GM21528 (cell line): ENCODE measurements around the gene IL11RA.

Source experiments
- ATAC-seq: cut with Tn5 transposase; IDR thresholded peaks from one replicate; pipeline ENCODE4 v1.9.1; 2021; ENCODE audit warnings: mild to moderate bottlenecking, moderate library complexity; ENCODE audit not compliant: unreplicated experiment, low FRiP score

The IL11RA gene

GRCh38 chr9:34651321-34651720 is 664 bp upstream of the IL11RA start:
- no peak for ATAC-seq

GRCh38 chr9:34652602-34653000 is 616 bp downstream of the IL11RA start:
- no peak for ATAC-seq

- ATAC-seq = no peak
Observed at GRCh38 chr9:34653151-34654072, 1.4 kb downstream of the IL11RA start.

GRCh38 chr9:34654323-34655051 is 2.5 kb downstream of the IL11RA start:
- no peak for ATAC-seq

- no peak for ATAC-seq
Observed at GRCh38 chr9:34655394-34655793, 3.4 kb downstream of the IL11RA start.

- no peak for ATAC-seq
Observed at GRCh38 chr9:34656992-34657391, 5.0 kb downstream of the IL11RA start.

- no peak for ATAC-seq
Observed at GRCh38 chr9:34658461-34658860, 6.5 kb downstream of the IL11RA start.

- ATAC-seq = no peak
Observed at GRCh38 chr9:34659592-34660253, 7.7 kb downstream of the IL11RA start.

GRCh38 chr9:34662526-34663302 is 10.7 kb downstream of the IL11RA start, which contains the start of gene CCL27:
Gene CCL27, minus strand, starts transcription at chr9:34662657. Its CDS starts 24 bp downstream, at chr9:34662633.
- no peak for ATAC-seq

GRCh38 chr9:34663303-34663605 is 11.3 kb downstream of the IL11RA start:
- no peak for ATAC-seq

GRCh38 chr9:34664281-34665066 is 12.5 kb downstream of the IL11RA start:
- ATAC-seq = peak; percentile 37

GRCh38 chr9:34665067-34665380 is 13.0 kb downstream of the IL11RA start:
- ATAC-seq = peak; percentile 27

- ATAC-seq = peak; percentile 59
Observed at GRCh38 chr9:34665381-34666250, 13.6 kb downstream of the IL11RA start.

GRCh38 chr9:34669809-34670562 is 18.0 kb downstream of the IL11RA start:
- no peak for ATAC-seq

GRCh38 chr9:34671307-34671706 is 19.3 kb downstream of the IL11RA start:
- ATAC-seq = no peak

GRCh38 chr9:34674440-34674839 is 22.5 kb downstream of the IL11RA start:
- ATAC-seq = no peak

- no peak for ATAC-seq
Observed at GRCh38 chr9:34675048-34675714, 23.2 kb downstream of the IL11RA start.

- ATAC-seq = no peak
Observed at GRCh38 chr9:34675869-34676268, 23.9 kb downstream of the IL11RA start.
